Spleen (tissue), 11 donors: ENCODE measurements around the gene PAGE4. TPM values are rescaled to one million over a fixed set of nuclear protein-coding genes. Genes with fewer than 3 reads are reported as not detected.

ENCODE experiments used
- DNase-seq: peaks from one replicate; pipeline ENCODE4 v3.0.0-alpha.2; 2020
- H3K27ac ChIP-seq, 8 donors: fragments of 200-600 bp; sonication (generic) in 7 of 8; 1 replicate in 4 of 8; 2 replicates in 4 of 8; pipeline versions ENCODE4 v1.5.0 to v1.8.0; 2016 to 2021; ENCODE audit warnings: inconsistent platforms in 4 of 8, mild to moderate bottlenecking in 4 of 8, moderate library complexity in 1 of 8
- H3K27me3 ChIP-seq, 7 donors: fragments of 200-600 bp; sonication (generic) in 6 of 7; replicated peaks in 1 of 7; 1 replicate in 4 of 7; 2 replicates in 3 of 7; pipeline versions ENCODE4 v1.5.0 to v1.8.0; 2016 to 2021; ENCODE audit warnings: inconsistent platforms in 3 of 7, mild to moderate bottlenecking in 1 of 7
- H3K36me3 ChIP-seq, 6 donors: fragments of 200-600 bp; sonication (generic) in 5 of 6; 1 replicate in 4 of 6; 2 replicates in 2 of 6; pipeline versions ENCODE4 v1.5.0 to v1.8.0; 2016 to 2021; ENCODE audit warnings: inconsistent platforms in 2 of 6
- H3K4me1 ChIP-seq, 6 donors: fragments of 200-600 bp; sonication (generic) in 5 of 6; 1 replicate in 3 of 6; 2 replicates in 3 of 6; pipeline versions ENCODE4 v1.5.0 to v1.8.0; 2016 to 2021; ENCODE audit warnings: inconsistent platforms in 3 of 6
- H3K4me3 ChIP-seq, 8 donors: fragments of 200-600 bp; sonication (generic) in 7 of 8; 1 replicate in 4 of 8; 2 replicates in 4 of 8; pipeline versions ENCODE4 v1.5.0 to v1.8.0; 2016 to 2021; ENCODE audit warnings: inconsistent platforms in 4 of 8, mild to moderate bottlenecking in 4 of 8, moderate library complexity in 2 of 8
- H3K9me3 ChIP-seq, 8 donors: fragments of 200-600 bp; sonication (generic) in 7 of 8; 1 replicate in 4 of 8; 2 replicates in 4 of 8; pipeline versions ENCODE4 v1.5.0 to v1.8.0; 2016 to 2021; ENCODE audit warnings: inconsistent platforms in 4 of 8
- CTCF ChIP-seq, 11 experiments: fragments of 200-600 bp in 7 of 11; fragments of 450-650 bp in 4 of 11; sonication (generic) in 4 of 11; IDR thresholded peaks in 8 of 11; conservative IDR thresholded peaks in 3 of 11; 1 replicate in 7 of 11; 2 replicates in 4 of 11; pipeline versions ENCODE4 v1.4.0 to v1.8.0; 2016 to 2021; ENCODE audit warnings: antibody characterized with exemption in 11 of 11, inconsistent platforms in 4 of 11, mild to moderate bottlenecking in 1 of 11
- POLR2A ChIP-seq, 3 donors: fragments of 450-650 bp; IDR thresholded peaks; one replicate each; pipeline ENCODE4 v1.5.1; 2017; ENCODE audit warnings: antibody characterized with exemption in 3 of 3, mild to moderate bottlenecking in 1 of 3
- POLR2AphosphoS5 ChIP-seq, 3 donors: sonication (generic); formaldehyde crosslinking; IDR thresholded peaks; one replicate each; pipeline ENCODE4 v1.5.1; 2017; ENCODE audit warnings: antibody characterized with exemption in 3 of 3
- WGBS, 5 donors: extraction: QIAGEN DNeasy Blood & Tissue Kit in 3 of 5; methylation state at CpG; one replicate each; pipeline versions ENCODE4 v1.1.5 to v1.1.7; 2013 to 2018; 5-methylcytosine and 5-hydroxymethylcytosine counted together
- intact Hi-C: fragments of 100-400 bp; cut with DNase I; formaldehyde crosslinking; loops from one replicate; pipeline ENCODE4 v1.15.0; 2023; ENCODE audit warnings: low total_unique reads
- polyA plus RNA-seq, 3 donors: library from polyadenylated mRNA; stranded (reverse); fragments of 200-250 nt; gene quantifications; one replicate each; pipeline ENCODE4 v1.2.1, GENCODE V29; 2013
- total RNA-seq, 7 donors: library from RNA; depleted of rRNA in 3 of 7; stranded (reverse); fragments of >200 nt in 3 of 7; fragmentation: NEBNext Ultra II Directional in 4 of 7; extraction: Animal tissue kit (Norgen Biotek cat#: 25700) in 4 of 7; gene quantifications; one replicate each; pipeline versions ENCODE4 v1.1.0 to v1.2.1, GENCODE V29; 2016 to 2021
- donor health status: healthy with polysubstance abuse.
- donor health status: DM: no; HTN: no; CAD: no; lungs with moderate emphysema.
- donor health status: DM: no; HTN: no; CAD: no.
- donor health status: Bipolar disorder and iron deficiency.
- donor health status: healthy.
- donor health status: DM: no; HTN: no; CAD: no.
- donor health status: DM: yes; HTN: yes; CAD: no.

The PAGE4 gene
- total and polyA plus RNA-seq, 10 donors: not detected

- Histone ChIP-seq H3K4me1 (peaks cover 0 to 46% (median 24%) of the 10 kb centered on the region in 6 donors), H3K27me3 (peaks cover 0 to under 1% (median 0%) of the 10 kb centered on the region in 7 donors), H3K36me3 (no peaks in the 10 kb centered on the region), H3K27ac (peak overlapping the region in 6 of 8 donors; percentile 76 to 88 (median 82)), H3K9me3 (no peaks in the 10 kb centered on the region), H3K4me3 (peak overlapping the region in 1 of 8 donors; percentile 77)
- no peak for TF ChIP-seq POLR2AphosphoS5 (IDR thresholded peaks at IDR 0.05)
- no peak for TF ChIP-seq CTCF (IDR thresholded peaks at IDR 0.05 in 8 of 11, conservative IDR thresholded peaks at IDR 0.05 in 3 of 11)
- no peak for TF ChIP-seq POLR2A (IDR thresholded peaks at IDR 0.05)
- intact Hi-C loops: no loop called here
- 61 to 80% (median 67%) methylated on average over 3 to 5 of the region's 5 CpGs for WGBS, 5 donors
- DNase-seq: no peak
Observed at GRCh38 chrX:49877397-49878101, 48.4 kb downstream of the PAGE4 start.

GRCh38 chrX:49878128-49878833 lies 49.2 kb downstream of the PAGE4 start:
- no peaks in the 10 kb centered on the region for H3K27me3 ChIP-seq
- TF ChIP-seq POLR2A (IDR thresholded peaks at IDR 0.05): no peak
- TF ChIP-seq POLR2AphosphoS5 (IDR thresholded peaks at IDR 0.05): no peak
- TF ChIP-seq CTCF (IDR thresholded peaks at IDR 0.05 in 8 of 11, conservative IDR thresholded peaks at IDR 0.05 in 3 of 11): no peak
- peaks cover 0 to 46% (median 24%) of the 10 kb centered on the region in 6 donors for H3K4me1 ChIP-seq
- intact Hi-C loops: no loop called here
- DNase-seq: peak; percentile 81
- no peaks in the 10 kb centered on the region for H3K9me3 ChIP-seq
- H3K36me3 ChIP-seq: no peaks in the 10 kb centered on the region
- WGBS, 5 donors: 38 to 83% (median 52%) methylated on average over 1 to 28 of the region's 28 CpGs
- peak overlapping the region; percentile 41 to 77 (median 48) for H3K4me3 ChIP-seq
- H3K27ac ChIP-seq: peak overlapping the region; percentile 37 to 88 (median 80)

- Histone ChIP-seq H3K9me3 (no peaks in the 10 kb centered on the region), H3K27ac (peak within 1 kb of the TSS; percentile 37 to 88 (median 80)), H3K4me3 (peak within 1 kb of the TSS; percentile 41 to 77 (median 48)), H3K36me3 (no peaks in the 10 kb centered on the region), H3K4me1 (peaks cover 0 to 46% (median 24%) of the 10 kb centered on the region in 6 donors), H3K27me3 (no peaks in the 10 kb centered on the region)
- intact Hi-C loops: no loop called here
- TF ChIP-seq CTCF (IDR thresholded peaks at IDR 0.05 in 8 of 11, conservative IDR thresholded peaks at IDR 0.05 in 3 of 11) (peak; percentile 17 to 67 (median 51)), POLR2AphosphoS5 (IDR thresholded peaks at IDR 0.05) (peak; percentile 76 to 86 (median 85)), POLR2A (IDR thresholded peaks at IDR 0.05) (no peak)
- 1 to 42% (median 7%) methylated on average over 36 to 60 of the region's 60 CpGs for WGBS, 5 donors
- peak; percentile 95 for DNase-seq
Observed at GRCh38 chrX:49878834-49879655, 49.9 kb downstream of the PAGE4 start, which contains the start of gene USP27X. USP27X (plus strand) TSS chrX:49879484; CDS start chrX:49880308, 824 bp downstream.
